T-cell (primary cell): ENCODE measurements around the gene STARD13. TPM values are rescaled to one million over a fixed set of nuclear protein-coding genes. Genes with fewer than 3 reads are reported as not detected.

Experiments used
- ATAC-seq, 4 experiments: fragments of 200-7000 bp in 3 of 4; fragments of 150-1000 bp in 1 of 4; cut with Tn5 transposase; replicated peaks in 1 of 4; 1 replicate in 3 of 4; 2 replicates in 1 of 4; pipeline ENCODE4 v1.10.0; 2021; ENCODE audit warnings: moderate library complexity in 3 of 4, mild to moderate bottlenecking in 2 of 4, moderate number of reproducible peaks in 1 of 4
- CTCF ChIA-PET, 2 donors: fragments of 300-600 bp; sonication (Branson Sonifier 250); formaldehyde crosslinking; loops; one replicate each; lab custom pipeline; 2022; ENCODE audit warnings: antibody characterized with exemption in 2 of 2; lab: Charles Lee
- POLR2A ChIA-PET, 2 donors: fragments of 300-600 bp; sonication (Branson Sonifier 250); formaldehyde crosslinking; loops; one replicate each; lab custom pipeline; 2022; ENCODE audit warnings: antibody characterized with exemption in 2 of 2; lab: Charles Lee
- DNase-seq, 35 experiments: peaks; one replicate each; pipeline versions ENCODE4 v3.0.0 to v3.0.0-alpha.2; 2013 to 2023
- H3K27ac ChIP-seq: one replicate; pipeline ENCODE4 v1.5.1; 2013; ENCODE audit warnings: low read length
- H3K27me3 ChIP-seq, 2 experiments: replicated peaks in 1 of 2; 1 replicate in 1 of 2; 2 replicates in 1 of 2; pipeline versions ENCODE4 v1.6.1 to v1.7.0; 2013; ENCODE audit warnings: low read length in 1 of 2, mixed read lengths in 1 of 2; ENCODE audit not compliant: control insufficient read depth in 2 of 2, insufficient read depth in 2 of 2; ENCODE audit errors: extremely low read depth in 1 of 2
- H3K36me3 ChIP-seq, 2 donors: 1 replicate in 1 of 2; 2 replicates in 1 of 2; pipeline versions ENCODE4 v1.6.1 to v1.7.0; 2013; ENCODE audit warnings: low read length in 1 of 2; ENCODE audit not compliant: control insufficient read depth in 2 of 2, insufficient read depth in 1 of 2; ENCODE audit errors: extremely low read depth in 1 of 2
- H3K4me1 ChIP-seq, 2 experiments: 1 replicate in 1 of 2; 2 replicates in 1 of 2; pipeline versions ENCODE4 v1.6.1 to v1.7.0; 2013; ENCODE audit warnings: low read length in 2 of 2, mixed read lengths in 1 of 2; ENCODE audit not compliant: insufficient read depth in 2 of 2, control insufficient read depth in 1 of 2; ENCODE audit errors: extremely low read depth in 1 of 2
- H3K4me3 ChIP-seq, 2 donors: 1 replicate in 1 of 2; 2 replicates in 1 of 2; pipeline versions ENCODE4 v1.5.1 to v1.7.0; 2013; ENCODE audit warnings: mild to moderate bottlenecking in 2 of 2, low read length in 1 of 2, moderate library complexity in 1 of 2; ENCODE audit not compliant: control insufficient read depth in 1 of 2; ENCODE audit errors: extremely low read depth in 1 of 2
- H3K9me3 ChIP-seq: 2 replicates; pipeline ENCODE4 v1.7.0; 2013
- H3K27ac Mint-ChIP-seq, 2 donors: one replicate each; pipeline ENCODE4 v1.8.0; 2020 to 2021; ENCODE audit warnings: mild to moderate bottlenecking in 2 of 2, mixed read lengths in 2 of 2
- H3K27me3 Mint-ChIP-seq, 2 donors: one replicate each; pipeline ENCODE4 v1.8.0; 2021 to 2022; ENCODE audit warnings: mixed read lengths in 2 of 2
- H3K36me3 Mint-ChIP-seq: one replicate; pipeline ENCODE4 v1.8.0; 2021; ENCODE audit warnings: mixed read lengths
- H3K4me1 Mint-ChIP-seq, 3 donors: one replicate each; pipeline ENCODE4 v1.8.0; 2020 to 2022; ENCODE audit warnings: mixed read lengths in 3 of 3, mild to moderate bottlenecking in 1 of 3
- H3K4me3 Mint-ChIP-seq, 3 donors: one replicate each; pipeline ENCODE4 v1.8.0; 2020 to 2022; ENCODE audit warnings: mild to moderate bottlenecking in 3 of 3, mixed read lengths in 3 of 3, moderate library complexity in 3 of 3
- H3K9me3 Mint-ChIP-seq, 3 donors: one replicate each; pipeline ENCODE4 v1.8.0; 2020 to 2022; ENCODE audit warnings: mixed read lengths in 3 of 3
- WGBS: methylation state at CpG from one replicate; pipeline ENCODE4 v1.1.5; 2013; ENCODE audit warnings: missing lambda C conversion rate; ENCODE audit not compliant: insufficient coverage; 5-methylcytosine and 5-hydroxymethylcytosine counted together
- total RNA-seq, 35 experiments: library from RNA in 6 of 35; stranded (reverse) in 6 of 35; fragments of 120-200 nt in 1 of 35; gene quantifications; one replicate each; pipeline versions ENCODE4 v1.2.1 to v1.2.4 and lab custom pipeline; 2013 to 2026

STARD13 gene
- total RNA-seq, 5 donors from 2014 or later (not counting 1 experiment from before 2014, with no cell fraction given): 0.39 to 0.53 (median 0.44) TPM; not detected in 2

- Mint-ChIP-seq H3K4me3 (no peak overlapping the region), H3K36me3 (no peaks in the 10 kb centered on the region), H3K9me3 (no peaks in the 10 kb centered on the region), H3K4me1 (peaks cover 0 to 2% (median 0%) of the 10 kb centered on the region in 3 donors), H3K27ac (no peak overlapping the region), H3K27me3 (peaks cover 4 to 8% of the 10 kb centered on the region in 2 donors)
- no peak overlapping the region for H3K27ac ChIP-seq
- POLR2A ChIA-PET: no interaction called here
- H3K27me3 ChIP-seq: no peaks in the 10 kb centered on the region
- no peak for ATAC-seq
- no peak for DNase-seq
- H3K9me3 ChIP-seq: no peaks in the 10 kb centered on the region
- no CpG with 5 or more reads among the region's 2 CpGs for WGBS
- H3K4me1 ChIP-seq: no peaks in the 10 kb centered on the region
- no peaks in the 10 kb centered on the region for H3K36me3 ChIP-seq
- CTCF ChIA-PET: no interaction called here
- H3K4me3 ChIP-seq: no peak overlapping the region
Measured at GRCh38 chr13:33326723-33327122, 41.2 kb upstream of the STARD13 start.

DNA sequence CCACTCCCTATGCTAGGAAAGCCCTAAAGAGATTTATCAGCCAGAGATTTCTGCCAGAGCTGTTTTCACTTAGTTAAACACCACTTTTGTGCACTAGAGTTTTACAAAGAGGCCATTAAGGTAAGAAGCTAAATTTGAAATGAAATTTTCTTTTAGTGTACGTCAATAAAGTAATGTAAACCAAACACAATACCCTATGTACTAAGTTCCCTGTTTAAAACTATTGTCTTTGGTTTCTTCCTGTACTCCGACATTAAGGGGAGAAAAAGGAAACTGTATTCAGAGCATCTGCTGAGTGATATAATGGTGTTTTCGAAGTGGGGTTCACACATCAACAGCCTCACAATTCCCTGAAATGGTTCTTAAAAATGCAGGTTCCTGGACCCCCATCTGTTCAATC is 40.7 kb upstream of the STARD13 start:
- no peaks in the 10 kb centered on the region for H3K4me1 ChIP-seq
- ATAC-seq (no peak), DNase-seq (no peak)
- H3K4me3 ChIP-seq: no peak overlapping the region
- H3K27ac Mint-ChIP-seq: no peak overlapping the region
- H3K4me1 Mint-ChIP-seq: peaks cover 0 to 2% (median 0%) of the 10 kb centered on the region in 3 donors
- ChIA-PET CTCF (no interaction called here), POLR2A (no interaction called here)
- H3K36me3 Mint-ChIP-seq: no peaks in the 10 kb centered on the region
- peaks cover 2 to 3% of the 10 kb centered on the region in 2 donors for H3K27me3 Mint-ChIP-seq
- H3K9me3 Mint-ChIP-seq: no peaks in the 10 kb centered on the region
- no CpG with 5 or more reads among the region's 3 CpGs for WGBS
- no peak overlapping the region for H3K27ac ChIP-seq
- no peak overlapping the region for H3K4me3 Mint-ChIP-seq
- H3K27me3 ChIP-seq: no peaks in the 10 kb centered on the region
- H3K9me3 ChIP-seq: no peaks in the 10 kb centered on the region
- H3K36me3 ChIP-seq: no peaks in the 10 kb centered on the region

- no peak for ATAC-seq
- Histone ChIP-seq H3K27me3 (no peaks in the 10 kb centered on the region), H3K36me3 (no peaks in the 10 kb centered on the region), H3K4me3 (no peak overlapping the region), H3K27ac (no peak overlapping the region), H3K4me1 (no peaks in the 10 kb centered on the region), H3K9me3 (no peaks in the 10 kb centered on the region)
- ChIA-PET CTCF (no interaction called here), POLR2A (no interaction called here)
- H3K36me3 Mint-ChIP-seq: no peaks in the 10 kb centered on the region
- DNase-seq: no peak
- H3K27ac Mint-ChIP-seq: no peak overlapping the region
- H3K27me3 Mint-ChIP-seq: peaks cover 2 to 3% of the 10 kb centered on the region in 2 donors
- peaks cover 0 to 2% (median 0%) of the 10 kb centered on the region in 3 donors for H3K4me1 Mint-ChIP-seq
- H3K4me3 Mint-ChIP-seq: no peak overlapping the region
- WGBS: 94% methylated on average over 4 of the region's 7 CpGs
- no peaks in the 10 kb centered on the region for H3K9me3 Mint-ChIP-seq
Measured at GRCh38 chr13:33323801-33324510, 38.4 kb upstream of the STARD13 start.

- Histone ChIP-seq H3K4me3 (no peak overlapping the region), H3K27ac (no peak overlapping the region), H3K9me3 (no peaks in the 10 kb centered on the region), H3K27me3 (no peaks in the 10 kb centered on the region), H3K36me3 (no peaks in the 10 kb centered on the region), H3K4me1 (no peaks in the 10 kb centered on the region)
- POLR2A ChIA-PET: no interaction called here
- Mint-ChIP-seq H3K27ac (no peak overlapping the region), H3K36me3 (no peaks in the 10 kb centered on the region), H3K4me1 (peaks cover 0 to 2% (median 0%) of the 10 kb centered on the region in 3 donors), H3K9me3 (no peaks in the 10 kb centered on the region), H3K27me3 (peaks cover 2 to 4% of the 10 kb centered on the region in 2 donors), H3K4me3 (no peak overlapping the region)
- no peak for ATAC-seq
- no peak for DNase-seq
- 80% methylated on average over 5 of the region's 7 CpGs for WGBS
- CTCF ChIA-PET: no interaction called here
Measured at GRCh38 chr13:33322965-33323668, 37.6 kb upstream of the STARD13 start.

- no peaks in the 10 kb centered on the region for H3K9me3 ChIP-seq
- no peak overlapping the region for H3K27ac ChIP-seq
- 100% methylated on average over 3 of the region's 5 CpGs for WGBS
- CTCF ChIA-PET: no interaction called here
- H3K27me3 Mint-ChIP-seq: peaks cover 2 to 4% of the 10 kb centered on the region in 2 donors
- peaks cover 0 to under 1% (median 0%) of the 10 kb centered on the region in 3 donors for H3K9me3 Mint-ChIP-seq
- no peak for DNase-seq
- H3K4me1 Mint-ChIP-seq: peaks cover 0 to 2% (median 0%) of the 10 kb centered on the region in 3 donors
- H3K36me3 Mint-ChIP-seq: no peaks in the 10 kb centered on the region
- no peak overlapping the region for H3K27ac Mint-ChIP-seq
- H3K27me3 ChIP-seq: no peaks in the 10 kb centered on the region
- ATAC-seq: no peak
- no peak overlapping the region for H3K4me3 ChIP-seq
- no peaks in the 10 kb centered on the region for H3K36me3 ChIP-seq
- no peak overlapping the region for H3K4me3 Mint-ChIP-seq
- no peaks in the 10 kb centered on the region for H3K4me1 ChIP-seq
- POLR2A ChIA-PET: no interaction called here
Measured at GRCh38 chr13:33322543-33322809, 36.9 kb upstream of the STARD13 start.

- H3K27me3 Mint-ChIP-seq: peaks cover 4 to 9% of the 10 kb centered on the region in 2 donors
- no peak overlapping the region for H3K27ac Mint-ChIP-seq
- H3K4me3 Mint-ChIP-seq: no peak overlapping the region
- peaks cover 0 to 2% (median 0%) of the 10 kb centered on the region in 3 donors for H3K4me1 Mint-ChIP-seq
- POLR2A ChIA-PET: no interaction called here
- H3K9me3 Mint-ChIP-seq: peaks cover 0 to 6% (median 0%) of the 10 kb centered on the region in 3 donors
- Histone ChIP-seq H3K36me3 (no peaks in the 10 kb centered on the region), H3K4me1 (no peaks in the 10 kb centered on the region), H3K4me3 (no peak overlapping the region), H3K9me3 (no peaks in the 10 kb centered on the region), H3K27ac (no peak overlapping the region), H3K27me3 (no peaks in the 10 kb centered on the region)
- DNase-seq (no peak), ATAC-seq (no peak)
- no peaks in the 10 kb centered on the region for H3K36me3 Mint-ChIP-seq
- WGBS: 79% methylated on average over 3 of the region's 11 CpGs
- CTCF ChIA-PET: no interaction called here
Measured at GRCh38 chr13:33321686-33322542, 36.4 kb upstream of the STARD13 start.
